GM20000 (cell line): ENCODE data around the gene KRT16.
"Not testable (repeated sequence)": the region's sequence is repeated elsewhere in the genome, so short reads cannot be mapped to it uniquely, and the experiment has no call there.

Experiments
- DNase-seq: peaks from one replicate; pipeline ENCODE4 v3.0.0; 2012; ENCODE audit warnings: low spot score
- TF ChIP-seq, protein P1 (sequence below): IDR thresholded peaks from 2 replicates; pipeline ENCODE4 v1.5.1; 2012; ENCODE audit warnings: mild to moderate bottlenecking, control low read depth; ENCODE audit errors: extremely low read depth, missing control alignments

Gene KRT16

DNA sequence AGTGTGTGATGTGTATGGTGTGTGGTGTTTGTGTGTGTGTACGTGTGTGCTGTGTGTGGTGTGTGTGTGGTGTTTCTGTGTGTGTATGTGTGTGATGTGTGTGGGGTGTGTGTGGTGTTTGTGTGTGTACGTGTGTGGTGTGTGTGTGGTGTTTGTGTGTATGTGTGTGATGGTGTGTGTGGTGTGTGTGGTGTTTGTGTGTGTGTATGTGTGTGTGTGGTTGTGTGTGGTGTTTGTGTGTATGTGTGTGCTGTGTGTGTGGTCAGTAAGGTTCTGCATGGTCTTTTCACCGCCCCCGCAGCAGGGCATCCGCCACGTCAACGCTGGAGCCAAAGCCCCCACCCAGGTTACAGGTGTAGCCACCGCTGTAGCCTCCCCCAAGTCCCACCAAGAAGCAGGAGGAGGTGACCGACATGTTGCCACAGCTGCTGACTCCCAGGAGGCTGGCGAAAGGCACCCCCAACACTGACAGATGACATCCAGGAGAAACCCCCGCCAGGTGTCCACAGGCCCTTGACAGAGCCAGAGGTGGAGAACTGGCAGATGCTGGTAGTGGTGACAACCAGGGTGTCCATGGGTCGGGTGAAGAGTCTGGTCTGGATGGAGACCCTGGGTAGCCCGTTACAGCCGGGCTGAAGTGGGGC, 21.1 kb upstream of the KRT16 start:
- DNase-seq: no peak

DNA sequence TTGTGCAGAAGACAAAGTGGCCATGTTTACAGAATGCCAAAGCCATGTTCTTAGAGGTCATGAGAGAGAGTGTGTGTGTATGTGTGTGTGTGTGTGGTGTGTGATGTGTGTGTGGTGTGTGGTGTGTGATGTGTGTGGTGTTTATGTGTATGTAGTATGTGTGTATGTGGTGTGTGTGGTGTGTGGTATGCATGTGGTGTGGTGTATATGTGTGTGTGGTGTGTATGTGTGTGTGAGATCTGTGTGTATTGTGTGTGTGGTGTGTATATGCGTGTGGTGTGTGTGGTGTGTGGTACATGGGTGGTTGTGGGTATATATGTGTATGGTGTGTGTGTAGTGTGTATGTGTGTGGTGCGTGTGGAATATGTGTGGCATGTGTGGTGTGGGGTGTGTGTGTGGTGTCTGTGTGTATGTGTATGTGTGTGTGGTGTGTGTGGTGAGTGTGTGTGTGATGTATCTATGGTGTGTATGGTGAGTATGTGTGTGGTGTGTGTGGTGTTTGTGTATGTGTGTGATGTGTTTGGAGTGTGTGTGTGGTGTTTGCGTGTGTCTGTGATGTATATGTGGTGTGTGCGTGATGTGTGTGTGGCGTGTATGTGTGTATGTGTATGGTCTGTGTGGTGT, 20.0 kb upstream of the KRT16 start:
- TF ChIP-seq, protein P1, sequence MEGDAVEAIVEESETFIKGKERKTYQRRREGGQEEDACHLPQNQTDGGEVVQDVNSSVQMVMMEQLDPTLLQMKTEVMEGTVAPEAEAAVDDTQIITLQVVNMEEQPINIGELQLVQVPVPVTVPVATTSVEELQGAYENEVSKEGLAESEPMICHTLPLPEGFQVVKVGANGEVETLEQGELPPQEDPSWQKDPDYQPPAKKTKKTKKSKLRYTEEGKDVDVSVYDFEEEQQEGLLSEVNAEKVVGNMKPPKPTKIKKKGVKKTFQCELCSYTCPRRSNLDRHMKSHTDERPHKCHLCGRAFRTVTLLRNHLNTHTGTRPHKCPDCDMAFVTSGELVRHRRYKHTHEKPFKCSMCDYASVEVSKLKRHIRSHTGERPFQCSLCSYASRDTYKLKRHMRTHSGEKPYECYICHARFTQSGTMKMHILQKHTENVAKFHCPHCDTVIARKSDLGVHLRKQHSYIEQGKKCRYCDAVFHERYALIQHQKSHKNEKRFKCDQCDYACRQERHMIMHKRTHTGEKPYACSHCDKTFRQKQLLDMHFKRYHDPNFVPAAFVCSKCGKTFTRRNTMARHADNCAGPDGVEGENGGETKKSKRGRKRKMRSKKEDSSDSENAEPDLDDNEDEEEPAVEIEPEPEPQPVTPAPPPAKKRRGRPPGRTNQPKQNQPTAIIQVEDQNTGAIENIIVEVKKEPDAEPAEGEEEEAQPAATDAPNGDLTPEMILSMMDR: no peak
- DNase-seq: no peak

More for the DNA sequence above, 21.1 kb upstream of the KRT16 start:
- TF ChIP-seq, protein P1: no peak

DNA sequence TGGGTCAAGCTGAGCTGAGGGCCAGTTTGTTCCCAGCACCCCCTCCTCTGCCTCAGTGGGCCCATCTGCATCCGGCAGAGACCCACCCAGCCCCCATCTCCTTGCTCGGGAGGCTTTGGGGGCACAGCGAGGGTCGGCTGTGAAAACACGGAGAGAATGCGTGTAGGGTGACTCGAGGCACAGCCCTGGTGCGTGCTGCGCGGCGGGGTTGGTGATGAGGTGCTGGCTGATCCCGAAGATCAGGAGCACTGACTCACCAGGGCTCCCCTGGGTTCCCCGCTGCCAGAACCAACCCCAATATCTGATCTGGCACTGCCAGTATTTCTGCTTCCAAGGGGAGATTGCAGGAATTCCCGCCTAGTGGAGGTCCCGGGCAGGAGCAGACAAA, 19.3 kb upstream of the KRT16 start:
- DNase-seq: no peak
- TF ChIP-seq, protein P1: no peak

DNA sequence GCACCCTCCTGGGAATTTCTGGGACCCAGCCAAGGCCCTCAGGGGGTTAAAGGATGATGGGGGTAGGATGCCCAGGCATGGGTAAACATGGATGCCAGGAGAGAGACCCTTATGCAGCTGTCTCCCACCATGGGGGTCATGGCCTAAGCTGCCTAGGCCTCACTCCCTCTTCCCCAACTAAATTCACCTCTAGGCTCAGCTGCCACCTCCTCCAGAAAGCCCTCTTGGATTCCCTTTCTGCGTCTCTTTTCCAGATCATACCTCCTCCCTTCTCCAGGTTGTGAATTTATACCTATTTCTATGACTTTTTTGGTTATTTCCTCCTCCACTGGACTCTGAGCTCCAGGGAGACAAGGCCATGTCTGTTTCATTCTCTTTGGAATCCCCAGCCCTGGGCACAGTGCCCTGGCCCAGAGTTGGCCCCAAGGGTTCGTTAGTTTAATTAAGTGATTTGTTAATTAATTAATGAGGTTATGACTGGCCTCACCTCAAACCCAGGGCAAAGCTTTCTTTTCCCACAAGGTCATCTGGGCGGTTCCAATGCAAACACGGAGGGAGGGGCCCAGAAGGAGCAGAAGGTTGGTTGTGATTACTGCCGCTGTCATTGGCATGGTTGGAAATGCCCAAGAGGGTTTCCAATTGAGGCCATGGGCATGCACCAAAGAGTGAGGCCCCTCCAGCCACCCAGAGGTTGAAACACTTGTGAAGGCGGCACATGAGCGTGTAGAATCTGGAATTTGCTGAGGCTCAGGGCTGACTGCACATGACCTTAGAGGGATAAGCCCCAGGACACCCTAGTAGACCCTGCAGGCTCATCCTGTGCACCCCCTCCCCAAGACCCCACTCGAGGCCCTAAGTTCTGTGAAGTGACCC, 18.7 kb upstream of the KRT16 start:
- DNase-seq: no peak
- TF ChIP-seq, protein P1: no peak

DNA sequence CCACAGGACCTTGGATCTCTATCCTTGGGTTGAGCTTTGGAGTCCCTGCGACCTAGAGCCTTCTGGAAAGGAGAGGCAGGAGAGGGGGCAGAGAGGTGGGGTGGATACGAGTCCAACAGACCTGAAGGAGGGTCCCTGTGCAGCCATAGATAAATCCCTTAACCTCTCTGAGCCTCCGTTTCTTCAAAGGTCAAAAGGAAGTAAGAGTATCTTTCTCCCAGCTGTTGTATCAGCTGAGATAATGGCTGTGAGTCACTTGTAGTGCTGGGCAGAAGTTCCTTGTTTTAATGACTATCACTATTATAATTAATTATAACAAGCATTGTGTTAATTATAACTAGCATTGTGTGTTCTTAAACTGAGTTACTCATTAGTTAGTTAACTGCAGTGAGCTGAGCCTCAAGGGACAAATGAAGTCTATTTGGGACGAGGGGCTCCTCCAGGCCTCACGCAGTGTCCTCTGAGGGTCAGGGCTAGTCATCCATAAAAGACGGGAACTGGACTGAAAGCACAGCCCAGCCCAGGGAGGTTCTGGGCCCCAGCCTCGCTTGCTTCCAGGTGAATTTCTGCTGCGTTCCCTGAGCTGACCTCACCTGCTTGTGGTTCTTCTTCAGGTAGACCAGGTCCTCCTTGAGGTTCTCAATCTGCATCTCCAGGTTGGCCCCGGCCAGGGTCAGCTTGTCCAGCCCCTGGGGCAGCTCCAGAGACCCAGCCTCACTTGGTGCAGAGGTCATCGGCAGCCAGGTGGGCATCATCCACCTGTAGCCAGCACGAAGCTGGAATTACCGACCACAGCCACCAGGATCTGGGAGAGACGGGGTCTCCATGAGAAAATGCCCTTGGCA, 17.5 kb upstream of the KRT16 start:
- TF ChIP-seq, protein P1: no peak
- DNase-seq: no peak

DNA sequence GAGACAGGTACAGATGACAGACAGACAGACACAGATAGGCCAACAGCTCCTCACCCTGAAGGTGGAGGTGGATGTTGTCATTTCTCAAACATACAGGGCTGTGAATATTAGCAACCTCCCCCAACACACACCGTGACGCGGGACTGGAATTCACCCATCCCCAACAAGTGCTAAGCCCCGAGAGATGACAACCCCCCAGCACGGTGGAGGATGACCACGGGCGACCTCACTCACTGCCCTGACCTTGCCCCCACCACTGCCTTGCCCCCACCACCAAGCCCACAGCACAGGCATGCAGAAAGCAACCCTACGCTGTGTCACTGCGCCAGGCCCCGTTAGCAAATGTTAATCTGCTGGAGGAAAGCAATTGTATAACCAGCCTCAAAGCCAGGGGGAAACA, 16.7 kb upstream of the KRT16 start:
- TF ChIP-seq, protein P1: no peak
- DNase-seq: no peak

DNA sequence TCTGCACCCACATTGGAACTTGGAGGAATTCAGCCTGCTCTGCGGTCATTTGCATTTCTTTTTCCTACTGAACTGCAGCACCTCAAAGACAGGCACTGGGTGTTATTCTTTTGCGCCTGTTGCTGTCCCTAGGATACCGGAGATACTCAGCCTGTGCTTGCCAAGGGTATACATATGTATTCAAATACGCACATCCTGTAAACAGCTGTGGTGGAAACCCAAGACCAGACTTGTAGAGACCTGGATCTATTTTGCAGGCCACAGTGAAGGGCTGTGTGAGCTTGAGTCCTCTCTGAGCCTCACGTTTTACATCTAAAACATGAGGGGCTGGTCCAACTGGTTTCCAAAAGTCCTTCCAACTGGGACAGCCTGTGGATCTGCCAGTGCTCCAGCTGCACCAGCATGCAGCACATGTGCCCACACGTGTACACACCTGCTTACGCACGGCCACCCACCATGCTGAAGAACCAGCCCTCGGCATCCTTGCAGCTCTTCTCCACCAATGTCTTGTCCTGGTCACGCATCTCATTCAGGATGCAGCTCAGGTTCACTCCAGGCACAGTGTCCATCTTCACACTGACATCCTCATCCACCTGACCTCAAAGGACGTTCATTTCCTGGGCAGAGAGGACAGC, 16.2 kb upstream of the KRT16 start:
- DNase-seq: not testable (repeated sequence)

DNA sequence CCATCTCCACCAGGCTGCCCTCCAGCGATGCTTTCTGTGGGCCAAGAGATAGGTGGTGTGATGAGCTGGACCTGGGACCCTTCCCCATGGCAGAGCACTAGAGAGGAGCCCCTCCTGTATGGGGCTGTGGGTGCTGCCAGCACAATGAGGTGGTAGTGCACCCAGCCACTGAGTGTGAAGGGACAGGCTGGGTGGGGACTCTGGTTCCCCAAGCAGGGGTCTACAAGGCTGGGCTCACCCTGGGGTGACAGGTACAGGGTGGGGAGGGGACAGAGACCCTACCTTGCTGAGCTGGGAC, 15.5 kb upstream of the KRT16 start:
- DNase-seq: not testable (repeated sequence)
